Measurements from ENCODE around the gene RPA3.

- TF ChIP-seq CTCF (IDR thresholded peaks at IDR 0.05): no peak
- no peak for TF ChIP-seq POLR2A (IDR thresholded peaks at IDR 0.05)
Measured at GRCh38 chr7:7642081-7642480, 76.3 kb downstream of the RPA3 start.

Data from lower leg skin (tissue), 3 donors.